ENCODE data around the gene RYR3. TPM values are rescaled to one million over a fixed set of nuclear protein-coding genes. Genes with fewer than 3 reads are reported as not detected.
A peak's percentile ranks its signal among the peaks of the same experiment; 100 is the strongest.

RYR3 gene
- total and polyA plus RNA-seq, 2 donors = 1.4 to 10.4 TPM

DNA sequence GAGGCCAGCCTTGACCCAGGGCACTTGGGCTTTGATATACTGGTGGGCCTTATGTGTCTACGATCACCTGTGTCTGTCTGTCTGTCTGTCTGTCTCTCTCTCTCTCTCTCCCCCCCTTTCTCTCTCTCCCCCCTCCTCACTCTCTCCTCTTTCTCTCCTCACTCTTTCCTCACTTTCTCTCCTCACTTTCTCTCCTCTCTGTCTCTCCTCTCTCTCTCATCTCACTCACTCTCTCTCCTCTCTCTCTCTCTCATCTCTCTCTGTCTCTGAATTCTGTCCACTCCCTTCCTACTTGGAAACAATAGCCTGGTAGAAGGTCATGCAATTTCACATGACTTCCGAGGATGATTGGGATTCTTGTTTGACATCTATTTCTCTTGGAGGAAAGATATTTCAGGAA lies 388.4 kb downstream of the RYR3 start:
- Histone ChIP-seq H3K4me1 (ENCODE audit: control insufficient read depth in 2 of 2, insufficient read depth in 2 of 2, low read length in 2 of 2) (no peaks in the 10 kb centered on the region), H3K4me3 (ENCODE audit: low read length in 2 of 2) (no peak overlapping the region), H3K27me3 (ENCODE audit: control insufficient read depth in 2 of 2, insufficient read depth in 1 of 2, low read length in 1 of 2) (no peaks in the 10 kb centered on the region), H3K9me3 (ENCODE audit: control insufficient read depth in 2 of 2, insufficient read depth in 1 of 2, low read length in 1 of 2) (no peaks in the 10 kb centered on the region), H3K27ac (ENCODE audit: low read depth in 1 of 2, low read length in 1 of 2) (no peak overlapping the region), H3K36me3 (ENCODE audit: control insufficient read depth in 2 of 2, insufficient read depth in 2 of 2, low read length in 1 of 2) (no peaks in the 10 kb centered on the region)
- DNase-seq (ENCODE audit: low read depth in 6 of 9, low spot score in 9 of 9) = no peak
- 98% methylated on average over 2 of the region's 2 CpGs for WGBS

GRCh38 chr15:33699691-33700447 lies 389.1 kb downstream of the RYR3 start:
- Histone ChIP-seq H3K27ac (ENCODE audit: low read depth in 1 of 2, low read length in 1 of 2) (no peak overlapping the region), H3K4me1 (ENCODE audit: control insufficient read depth in 2 of 2, insufficient read depth in 2 of 2, low read length in 2 of 2) (no peaks in the 10 kb centered on the region), H3K9me3 (ENCODE audit: control insufficient read depth in 2 of 2, insufficient read depth in 1 of 2, low read length in 1 of 2) (no peaks in the 10 kb centered on the region), H3K4me3 (ENCODE audit: low read length in 2 of 2) (no peak overlapping the region), H3K27me3 (ENCODE audit: control insufficient read depth in 2 of 2, insufficient read depth in 1 of 2, low read length in 1 of 2) (no peaks in the 10 kb centered on the region), H3K36me3 (ENCODE audit: control insufficient read depth in 2 of 2, insufficient read depth in 2 of 2, low read length in 1 of 2) (no peaks in the 10 kb centered on the region)
- 86% methylated on average over 14 of the region's 14 CpGs for WGBS
- DNase-seq (ENCODE audit: low read depth in 6 of 9, low spot score in 9 of 9) = no peak

DNA sequence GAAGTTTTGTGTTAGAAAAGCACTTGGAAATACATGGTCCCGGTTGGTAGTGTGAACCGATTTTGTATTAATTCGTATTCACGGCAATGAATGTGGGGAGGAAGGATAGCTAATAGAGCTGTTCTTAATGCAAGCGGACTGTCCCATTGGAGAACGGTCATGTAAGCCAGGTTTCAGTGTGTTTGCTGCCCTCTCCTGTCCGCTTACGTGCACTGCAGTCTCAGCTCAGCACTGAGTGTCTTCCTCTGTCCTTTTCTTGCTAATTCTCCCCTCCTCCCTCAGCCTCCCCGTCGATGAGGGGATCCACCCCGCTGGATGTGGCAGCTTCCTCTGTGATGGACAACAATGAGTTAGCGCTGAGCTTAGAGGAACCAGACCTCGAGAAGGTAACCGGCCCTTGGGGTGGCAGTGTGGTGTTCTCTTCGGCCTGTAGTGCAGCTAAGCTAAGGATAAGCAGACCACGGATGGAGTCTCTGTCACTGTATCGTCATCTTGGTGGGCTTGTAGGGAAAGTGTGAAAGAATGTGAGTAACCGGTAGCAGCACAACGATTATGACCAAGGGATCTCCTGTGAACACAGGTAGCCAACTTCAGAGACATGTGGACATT lies 390.0 kb downstream of the RYR3 start:
- DNase-seq (ENCODE audit: low read depth in 6 of 9, low spot score in 9 of 9) = peak; percentile 22 to 73 (median 30)
- H3K4me3 ChIP-seq (ENCODE audit: low read length in 2 of 2) = no peak overlapping the region
- H3K36me3 ChIP-seq (ENCODE audit: control insufficient read depth in 2 of 2, insufficient read depth in 2 of 2, low read length in 1 of 2) = no peaks in the 10 kb centered on the region
- H3K9me3 ChIP-seq (ENCODE audit: control insufficient read depth in 2 of 2, insufficient read depth in 1 of 2, low read length in 1 of 2) = no peaks in the 10 kb centered on the region
- no peaks in the 10 kb centered on the region for H3K27me3 ChIP-seq (ENCODE audit: control insufficient read depth in 2 of 2, insufficient read depth in 1 of 2, low read length in 1 of 2)
- H3K27ac ChIP-seq (ENCODE audit: low read depth in 1 of 2, low read length in 1 of 2) = no peak overlapping the region
- no peaks in the 10 kb centered on the region for H3K4me1 ChIP-seq (ENCODE audit: control insufficient read depth in 2 of 2, insufficient read depth in 2 of 2, low read length in 2 of 2)
- 25% methylated on average over 19 of the region's 19 CpGs for WGBS

DNA sequence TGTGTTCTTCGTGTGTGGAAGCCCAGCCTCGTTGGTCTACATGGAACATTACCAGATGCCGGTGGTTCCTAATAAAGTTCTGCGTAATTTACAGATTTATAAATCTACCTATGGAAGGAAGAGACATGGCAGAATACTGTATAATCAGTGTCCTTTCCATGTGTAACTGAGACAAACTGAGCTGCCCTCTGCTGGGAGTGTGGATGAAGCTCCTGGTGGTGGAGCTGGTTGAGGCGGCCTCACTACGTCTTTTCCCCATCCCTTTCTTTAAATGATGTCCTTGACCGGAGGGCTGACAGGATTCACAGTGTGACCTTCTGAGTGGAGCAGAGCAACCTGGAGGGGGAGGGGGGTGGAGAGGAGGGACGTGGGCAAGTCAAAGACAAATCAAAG lies 390.5 kb downstream of the RYR3 start:
- WGBS = 93% methylated on average over 8 of the region's 8 CpGs
- no peak for DNase-seq (ENCODE audit: low read depth in 6 of 9, low spot score in 9 of 9)
- H3K9me3 ChIP-seq (ENCODE audit: control insufficient read depth in 2 of 2, insufficient read depth in 1 of 2, low read length in 1 of 2) = no peaks in the 10 kb centered on the region

DNA sequence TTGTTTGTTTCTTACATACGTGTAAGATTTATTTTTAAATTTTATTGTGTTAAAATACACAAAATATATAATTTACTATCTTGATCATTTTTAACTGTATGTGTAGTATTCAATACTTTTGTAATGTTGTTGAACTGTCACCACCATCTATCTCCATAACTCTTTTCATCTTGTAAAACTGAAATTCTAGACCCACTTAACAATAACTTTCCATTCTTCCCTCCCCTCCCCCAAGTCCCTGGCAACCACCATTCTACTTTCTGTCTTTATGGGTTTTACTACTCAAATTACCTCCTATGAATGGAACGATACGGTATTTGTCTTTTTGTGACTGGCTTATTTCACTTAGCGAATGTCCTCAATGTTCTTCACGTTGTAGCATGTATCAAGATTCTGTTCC lies 395.4 kb downstream of the RYR3 start:
- no peak for DNase-seq (ENCODE audit: low read depth in 6 of 9, low spot score in 9 of 9)
- Histone ChIP-seq H3K36me3 (ENCODE audit: control insufficient read depth in 2 of 2, insufficient read depth in 2 of 2, low read length in 1 of 2) (no peaks in the 10 kb centered on the region), H3K27me3 (ENCODE audit: control insufficient read depth in 2 of 2, insufficient read depth in 1 of 2, low read length in 1 of 2) (no peaks in the 10 kb centered on the region), H3K27ac (ENCODE audit: low read depth in 1 of 2, low read length in 1 of 2) (no peak overlapping the region), H3K9me3 (ENCODE audit: control insufficient read depth in 2 of 2, insufficient read depth in 1 of 2, low read length in 1 of 2) (no peaks in the 10 kb centered on the region), H3K4me1 (ENCODE audit: control insufficient read depth in 2 of 2, insufficient read depth in 2 of 2, low read length in 2 of 2) (no peaks in the 10 kb centered on the region), H3K4me3 (ENCODE audit: low read length in 2 of 2) (no peak overlapping the region)
- 94% methylated on average over 5 of the region's 5 CpGs for WGBS

More for the DNA sequence above, 390.5 kb downstream of the RYR3 start:
- no peaks in the 10 kb centered on the region for H3K4me1 ChIP-seq (ENCODE audit: control insufficient read depth in 2 of 2, insufficient read depth in 2 of 2, low read length in 2 of 2)
- no peak overlapping the region for H3K4me3 ChIP-seq (ENCODE audit: low read length in 2 of 2)
- H3K36me3 ChIP-seq (ENCODE audit: control insufficient read depth in 2 of 2, insufficient read depth in 2 of 2, low read length in 1 of 2) = no peaks in the 10 kb centered on the region
- no peak overlapping the region for H3K27ac ChIP-seq (ENCODE audit: low read depth in 1 of 2, low read length in 1 of 2)
- no peaks in the 10 kb centered on the region for H3K27me3 ChIP-seq (ENCODE audit: control insufficient read depth in 2 of 2, insufficient read depth in 1 of 2, low read length in 1 of 2)

DNA sequence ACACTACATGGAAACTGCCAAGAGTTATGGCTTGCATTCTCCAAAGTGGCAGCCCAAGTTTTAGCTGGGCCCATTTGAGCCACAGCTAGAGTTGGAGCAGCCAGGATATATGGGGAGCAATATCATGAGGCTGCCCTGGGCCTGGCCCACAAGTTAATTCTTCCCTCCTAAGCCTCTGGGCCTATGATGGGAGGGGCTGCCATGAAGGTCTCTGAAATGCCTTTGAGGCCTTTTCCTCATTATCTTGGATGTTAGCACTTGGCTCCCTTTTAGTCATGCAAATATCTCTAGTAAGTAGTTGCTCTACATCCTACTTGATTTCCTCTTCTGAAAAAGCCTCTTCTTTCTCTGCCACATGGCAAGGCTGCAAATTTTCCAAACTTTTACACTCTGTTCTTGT lies 400.0 kb downstream of the RYR3 start:
- Histone ChIP-seq H3K9me3 (ENCODE audit: control insufficient read depth in 2 of 2, insufficient read depth in 1 of 2, low read length in 1 of 2) (no peaks in the 10 kb centered on the region), H3K27me3 (ENCODE audit: control insufficient read depth in 2 of 2, insufficient read depth in 1 of 2, low read length in 1 of 2) (no peaks in the 10 kb centered on the region), H3K4me1 (ENCODE audit: control insufficient read depth in 2 of 2, insufficient read depth in 2 of 2, low read length in 2 of 2) (no peaks in the 10 kb centered on the region), H3K4me3 (ENCODE audit: low read length in 2 of 2) (no peak overlapping the region), H3K27ac (ENCODE audit: low read depth in 1 of 2, low read length in 1 of 2) (no peak overlapping the region), H3K36me3 (ENCODE audit: control insufficient read depth in 2 of 2, insufficient read depth in 2 of 2, low read length in 1 of 2) (no peaks in the 10 kb centered on the region)
- no peak for DNase-seq (ENCODE audit: low read depth in 6 of 9, low spot score in 9 of 9)

- WGBS = 90% methylated on average over 5 of the region's 5 CpGs
- Histone ChIP-seq H3K4me1 (ENCODE audit: control insufficient read depth in 2 of 2, insufficient read depth in 2 of 2, low read length in 2 of 2) (no peaks in the 10 kb centered on the region), H3K27me3 (ENCODE audit: control insufficient read depth in 2 of 2, insufficient read depth in 1 of 2, low read length in 1 of 2) (no peaks in the 10 kb centered on the region), H3K36me3 (ENCODE audit: control insufficient read depth in 2 of 2, insufficient read depth in 2 of 2, low read length in 1 of 2) (no peaks in the 10 kb centered on the region), H3K4me3 (ENCODE audit: low read length in 2 of 2) (no peak overlapping the region), H3K9me3 (ENCODE audit: control insufficient read depth in 2 of 2, insufficient read depth in 1 of 2, low read length in 1 of 2) (no peaks in the 10 kb centered on the region), H3K27ac (ENCODE audit: low read depth in 1 of 2, low read length in 1 of 2) (no peak overlapping the region)
- no peak for DNase-seq (ENCODE audit: low read depth in 6 of 9, low spot score in 9 of 9)
Measured at GRCh38 chr15:33716025-33716424, 405.3 kb downstream of the RYR3 start.

- no peak overlapping the region for H3K4me3 ChIP-seq (ENCODE audit: low read length in 2 of 2)
- no peak for DNase-seq (ENCODE audit: low read depth in 6 of 9, low spot score in 9 of 9)
- H3K9me3 ChIP-seq (ENCODE audit: control insufficient read depth in 2 of 2, insufficient read depth in 1 of 2, low read length in 1 of 2) = no peaks in the 10 kb centered on the region
- H3K27ac ChIP-seq (ENCODE audit: low read depth in 1 of 2, low read length in 1 of 2) = no peak overlapping the region
- H3K36me3 ChIP-seq (ENCODE audit: control insufficient read depth in 2 of 2, insufficient read depth in 2 of 2, low read length in 1 of 2) = no peaks in the 10 kb centered on the region
- no peaks in the 10 kb centered on the region for H3K27me3 ChIP-seq (ENCODE audit: control insufficient read depth in 2 of 2, insufficient read depth in 1 of 2, low read length in 1 of 2)
- 97% methylated on average over 5 of the region's 5 CpGs for WGBS
- no peaks in the 10 kb centered on the region for H3K4me1 ChIP-seq (ENCODE audit: control insufficient read depth in 2 of 2, insufficient read depth in 2 of 2, low read length in 2 of 2)
Measured at GRCh38 chr15:33720952-33721351, 410.2 kb downstream of the RYR3 start.

DNA sequence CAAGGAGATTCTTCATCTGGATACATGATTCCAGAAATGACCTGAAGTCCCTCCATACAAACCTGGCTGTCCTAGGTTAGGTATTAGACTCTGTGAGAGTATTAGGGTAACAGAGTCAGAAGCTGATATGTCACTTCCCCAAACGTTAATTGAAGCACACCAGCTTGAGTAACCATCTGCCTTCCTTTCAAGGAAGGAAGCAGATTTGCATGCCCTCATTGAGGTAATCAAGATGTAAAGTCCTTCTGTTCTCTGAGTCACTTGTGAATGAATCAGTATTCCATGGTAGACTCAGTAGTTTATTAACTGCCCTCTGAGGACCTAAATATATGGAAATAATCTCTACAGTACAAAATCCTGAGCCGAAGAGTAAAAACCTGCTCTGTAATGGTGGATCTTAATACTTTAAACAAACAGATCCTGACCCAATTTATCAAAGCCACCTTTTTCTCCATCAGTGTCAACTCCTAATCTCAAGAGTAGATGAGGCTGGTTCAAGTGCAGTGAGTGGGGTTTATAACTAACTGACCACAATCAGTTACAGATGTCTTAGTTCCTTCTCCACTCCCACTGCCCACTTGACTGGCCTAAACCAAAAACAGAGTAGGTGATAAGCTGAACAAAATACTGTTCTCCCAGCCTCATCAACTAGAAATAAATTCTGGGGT lies 411.4 kb downstream of the RYR3 start:
- no peaks in the 10 kb centered on the region for H3K36me3 ChIP-seq (ENCODE audit: control insufficient read depth in 2 of 2, insufficient read depth in 2 of 2, low read length in 1 of 2)
- no peaks in the 10 kb centered on the region for H3K27me3 ChIP-seq (ENCODE audit: control insufficient read depth in 2 of 2, insufficient read depth in 1 of 2, low read length in 1 of 2)
- DNase-seq (ENCODE audit: low read depth in 6 of 9, low spot score in 9 of 9) = no peak
- 51% methylated on average over 2 of the region's 2 CpGs for WGBS
- H3K4me3 ChIP-seq (ENCODE audit: low read length in 2 of 2) = no peak overlapping the region
- no peaks in the 10 kb centered on the region for H3K4me1 ChIP-seq (ENCODE audit: control insufficient read depth in 2 of 2, insufficient read depth in 2 of 2, low read length in 2 of 2)
- H3K27ac ChIP-seq (ENCODE audit: low read depth in 1 of 2, low read length in 1 of 2) = no peak overlapping the region
- H3K9me3 ChIP-seq (ENCODE audit: control insufficient read depth in 2 of 2, insufficient read depth in 1 of 2, low read length in 1 of 2) = no peaks in the 10 kb centered on the region
